ENCODE data around the gene CLOCK.

GRCh38 chr4:55440786-55441185 is 105.9 kb downstream of the CLOCK start:
- TF ChIP-seq CTCF (IDR thresholded peaks at IDR 0.05) (no peak), EP300 (IDR thresholded peaks at IDR 0.05) (no peak), POLR2A (IDR thresholded peaks at IDR 0.05) (no peak)

Data from upper lobe of left lung (tissue), 4 donors.